ENCODE data around the gene HAT1.

Gene HAT1

GRCh38 chr2:172021074-172021931, 99.0 kb downstream of the HAT1 start:
- DNase-seq (ENCODE audit: low spot score) (no peak), ATAC-seq (ENCODE audit: low read depth) (peak; percentile 38; the same call in 2 of the 3 replicates)
- H3K4me3 ChIP-seq (ENCODE audit: severe bottlenecking): no peak overlapping the region
- no peak for TF ChIP-seq CTCF (IDR thresholded peaks at IDR 0.05; ENCODE audit: poor library complexity, severe bottlenecking)
- no peaks in the 10 kb centered on the region for H3K27me3 ChIP-seq (ENCODE audit: insufficient read depth, poor library complexity, severe bottlenecking)
- H3K36me3 ChIP-seq (ENCODE audit: low read depth): no peaks in the 10 kb centered on the region
- peak overlapping the region; percentile 13 for H3K27ac ChIP-seq (ENCODE audit: poor library complexity, severe bottlenecking)
- H3K9me3 ChIP-seq (ENCODE audit: severe bottlenecking): no peaks in the 10 kb centered on the region
- H3K4me1 ChIP-seq (ENCODE audit: insufficient read depth, poor library complexity, severe bottlenecking): peaks cover 12% of the 10 kb centered on the region

GRCh38 chr2:172021955-172022354, 99.7 kb downstream of the HAT1 start:
- H3K36me3 ChIP-seq (ENCODE audit: low read depth): 0 out of 2 replicates have a peak, but pooled peaks cover 2% of the 10 kb centered on the region
- no peaks in the 10 kb centered on the region for H3K9me3 ChIP-seq (ENCODE audit: severe bottlenecking)
- no peaks in the 10 kb centered on the region for H3K27me3 ChIP-seq (ENCODE audit: insufficient read depth, poor library complexity, severe bottlenecking)
- peak; percentile 54 for ATAC-seq (ENCODE audit: low read depth)
- peaks cover 12% of the 10 kb centered on the region for H3K4me1 ChIP-seq (ENCODE audit: insufficient read depth, poor library complexity, severe bottlenecking)
- DNase-seq (ENCODE audit: low spot score): no peak
- H3K27ac ChIP-seq (ENCODE audit: poor library complexity, severe bottlenecking): peak overlapping the region; percentile 13
- H3K4me3 ChIP-seq (ENCODE audit: severe bottlenecking): no peak overlapping the region
- no peak for TF ChIP-seq CTCF (IDR thresholded peaks at IDR 0.05; ENCODE audit: poor library complexity, severe bottlenecking)

- no peak for TF ChIP-seq CTCF (IDR thresholded peaks at IDR 0.05; ENCODE audit: poor library complexity, severe bottlenecking)
- 0 out of 2 replicates have a peak, but pooled peaks cover 3% of the 10 kb centered on the region for H3K36me3 ChIP-seq (ENCODE audit: low read depth)
- no peak for DNase-seq (ENCODE audit: low spot score)
- no peaks in the 10 kb centered on the region for H3K4me1 ChIP-seq (ENCODE audit: insufficient read depth, poor library complexity, severe bottlenecking)
- ATAC-seq (ENCODE audit: low read depth): no peak
- no peak overlapping the region for H3K27ac ChIP-seq (ENCODE audit: poor library complexity, severe bottlenecking)
- no peaks in the 10 kb centered on the region for H3K9me3 ChIP-seq (ENCODE audit: severe bottlenecking)
- H3K4me3 ChIP-seq (ENCODE audit: severe bottlenecking): no peak overlapping the region
- H3K27me3 ChIP-seq (ENCODE audit: insufficient read depth, poor library complexity, severe bottlenecking): no peaks in the 10 kb centered on the region
Measured at GRCh38 chr2:172031536-172031935, 109.3 kb downstream of the HAT1 start.

Measured in RWPE2 (cell line).